GM12878 (cell line): ENCODE data around the gene POU4F1. TPM values are rescaled to one million over a fixed set of nuclear protein-coding genes. Genes with fewer than 3 reads are reported as not detected.

ENCODE experiments used
- ATAC-seq: fragments of 200-7000 bp; cut with Tn5 transposase; 3 replicates; pipeline ENCODE4 v1.9.1; 2020; ENCODE audit warnings: mild to moderate bottlenecking, moderate library complexity
- BruUV-seq: library from RNA; stranded (reverse); fragments of 400-500 nt; replicated peaks from 2 replicates; lab custom pipeline; 2021; lab: Mats Ljungman, UMichigan
- CTCF ChIA-PET: fragments of 300-600 bp; sonication (Branson Sonifier 250); formaldehyde crosslinking; extraction: SDS; loops from one replicate; lab custom pipeline; 2021; ENCODE audit warnings: inconsistent platforms; lab: Yijun Ruan, JAX
- POLR2A ChIA-PET: fragments of 350-600 bp; formaldehyde crosslinking; extraction: SDS; loops from one replicate; lab custom pipeline; 2021; ENCODE audit warnings: inconsistent platforms; lab: Charles Lee
- RAD21 ChIA-PET: fragments of 300-600 bp; sonication (Branson Sonifier 250); formaldehyde crosslinking; loops from one replicate; lab custom pipeline; 2023; ENCODE audit warnings: antibody characterized with exemption; ENCODE audit not compliant: unreplicated experiment; lab: Charles Lee
- SMC1A ChIA-PET: fragments of 300-600 bp; sonication (Branson Sonifier 250); formaldehyde crosslinking; loops from one replicate; lab custom pipeline; 2023; ENCODE audit not compliant: unreplicated experiment, uncharacterized antibody; lab: Charles Lee
- DNase-seq: peaks from one replicate; pipeline ENCODE4 v3.0.0-alpha.2; 2011; ENCODE audit warnings: low read depth, low spot score
- FAIRE-seq: peaks from 3 replicates; lab custom pipeline; 2011; peaks lifted over from hg19 to GRCh38; lab: Jason Lieb, UNC
- H2AFZ ChIP-seq: 2 replicates; pipeline ENCODE4 v1.6.0; 2011; ENCODE audit warnings: low read depth, low read length, control low read depth; ENCODE audit not compliant: control insufficient read depth
- H3K27ac ChIP-seq: 2 replicates; pipeline ENCODE4 v1.5.1; 2011; ENCODE audit warnings: control low read depth; ENCODE audit not compliant: control insufficient read depth, insufficient read depth
- H3K27me3 ChIP-seq, 2 experiments: replicated peaks in 1 of 2; 2 replicates each; pipeline versions ENCODE4 v1.6.0 to v1.6.1; 2011; ENCODE audit warnings: low read length in 1 of 2; ENCODE audit not compliant: control insufficient read depth in 2 of 2, insufficient read depth in 2 of 2
- H3K36me3 ChIP-seq, 2 experiments: 2 replicates each; pipeline ENCODE4 v1.5.1; 2011; ENCODE audit warnings: low read length in 1 of 2; ENCODE audit not compliant: control insufficient read depth in 2 of 2, insufficient read depth in 2 of 2
- H3K4me1 ChIP-seq: 2 replicates; pipeline ENCODE4 v1.6.1; 2011; ENCODE audit warnings: mild to moderate bottlenecking, low read length, moderate library complexity, mixed read lengths; ENCODE audit not compliant: control insufficient read depth, insufficient read depth
- H3K4me2 ChIP-seq: 2 replicates; pipeline ENCODE4 v1.6.0; 2011; ENCODE audit warnings: control low read depth; ENCODE audit not compliant: control insufficient read depth, insufficient read depth
- H3K4me3 ChIP-seq: fragments of 200-600 bp; sonication (generic); 2 replicates; pipeline ENCODE4 v1.5.1; 2016
- H3K79me2 ChIP-seq: 2 replicates; pipeline ENCODE4 v1.6.0; 2011; ENCODE audit warnings: low read length; ENCODE audit not compliant: control insufficient read depth, insufficient read depth
- H3K9ac ChIP-seq: 2 replicates; pipeline ENCODE4 v1.8.0; 2011; ENCODE audit warnings: low read length, control low read depth, mixed read lengths; ENCODE audit not compliant: control insufficient read depth, insufficient read depth
- H3K9me3 ChIP-seq: replicated peaks from 3 replicates; pipeline ENCODE4 v1.5.1; 2011; ENCODE audit warnings: mild to moderate bottlenecking, low read length; ENCODE audit not compliant: control insufficient read depth, insufficient read depth
- H4K20me1 ChIP-seq: 2 replicates; pipeline ENCODE4 v1.6.0; 2011; ENCODE audit not compliant: control insufficient read depth, insufficient read depth
- BHLHE40 ChIP-seq, 2 experiments: fragments of 450-650 bp in 1 of 2; IDR thresholded peaks; 2 replicates each; pipeline ENCODE4 v1.6.1; 2011 to 2017; ENCODE audit warnings: low read depth in 2 of 2, borderline replicate concordance in 1 of 2, improper control_type of control experiment in 1 of 2, low read length in 1 of 2, mild to moderate bottlenecking in 1 of 2
- CHD2 ChIP-seq: IDR thresholded peaks from 2 replicates; pipeline ENCODE4 v1.6.1; 2011; ENCODE audit warnings: low read depth, low read length, improper control_type of control experiment, borderline replicate concordance
- POLR2A ChIP-seq: IDR thresholded peaks from 2 replicates; pipeline ENCODE4 v1.6.1; 2011; ENCODE audit warnings: low read depth, mild to moderate bottlenecking, low read length
- RUNX3 ChIP-seq: IDR thresholded peaks from 2 replicates; pipeline ENCODE4 v1.6.1; 2012; ENCODE audit warnings: low read length, inconsistent platforms
- SREBF1 ChIP-seq: IDR thresholded peaks from 2 replicates; pipeline ENCODE4 v1.6.1; 2012; ENCODE audit warnings: mild to moderate bottlenecking, low read length
- SREBF2 ChIP-seq: IDR thresholded peaks from 2 replicates; pipeline ENCODE4 v1.6.1; 2012; ENCODE audit warnings: mild to moderate bottlenecking, low read length
- YY1 ChIP-seq: IDR thresholded peaks from 2 replicates; pipeline ENCODE4 v1.6.1; 2011; ENCODE audit warnings: low read depth, mild to moderate bottlenecking, low read length
- ZNF217 ChIP-seq: fragments of 450-650 bp; IDR thresholded peaks from 2 replicates; pipeline ENCODE4 v1.6.1; 2017; ENCODE audit warnings: antibody characterized with exemption, mild to moderate bottlenecking
- ZSCAN29 ChIP-seq: fragments of 450-650 bp; IDR thresholded peaks from 2 replicates; pipeline ENCODE4 v1.6.1; 2017; ENCODE audit warnings: mild to moderate bottlenecking, moderate library complexity
- WGBS: methylation state at CpG from one replicate; pipeline ENCODE4 v1.1.6; 2016; ENCODE audit warnings: low lambda C conversion rate; ENCODE audit not compliant: insufficient replicate concordance, insufficient coverage; ENCODE audit errors: missing lambda C conversion rate; 5-methylcytosine and 5-hydroxymethylcytosine counted together
- in situ Hi-C: fragments of 300-500 bp; cut with MboI; formaldehyde crosslinking; loops from 9 replicates; pipeline ENCODE4 v1.14.3; 2018; ENCODE audit warnings: mixed read lengths
- intact Hi-C: fragments of 100-400 bp; cut with micrococcal nuclease; formaldehyde crosslinking; loops from one replicate; pipeline ENCODE4 v1.14.2; 2022; ENCODE audit not compliant: unreplicated experiment
- polyA plus RNA-seq, 11 experiments: library from polyadenylated mRNA; depleted of rRNA in 4 of 11; unstranded in 6 of 11; stranded (reverse) in 5 of 11; fragments of >200 nt; fragmentation: Nextera tagmentation in 4 of 11; fragmentation: Illumina TruSeq in 1 of 11; extraction: Ambion mirVana in 4 of 11; extraction: Trizol in 1 of 11; gene quantifications; 1 replicate in 1 of 11; 2 replicates in 10 of 11; pipeline versions ENCODE4 v1.2.1 to v1.2.3, GENCODE V29; 2011 to 2016; ENCODE audit warnings: inconsistent platforms in 2 of 11, missing spikeins in 2 of 11, low read depth in 1 of 11
- total RNA-seq, 4 experiments: library from RNA; depleted of rRNA in 3 of 4; stranded (reverse); fragments of >200 nt in 3 of 4; fragmentation: Illumina TruSeq in 1 of 4; extraction: Trizol in 1 of 4; gene quantifications; 2 replicates each; pipeline versions ENCODE4 v1.2.1 to v1.2.3, GENCODE V29; 2013 to 2021
- TF ChIP-seq, protein P1 (sequence below): IDR thresholded peaks from 2 replicates; pipeline ENCODE4 v1.6.1; 2012; ENCODE audit warnings: mild to moderate bottlenecking, low read depth, low read length

POU4F1 gene
- total and polyA plus RNA-seq, 10 of the 15 experiments (the other 5 are each of a cell fraction or from before 2014, with no cell fraction given), result 0.01 to 0.14 (median 0.02) TPM; not detected in 5

- ChIA-PET CTCF (no interaction called here), SMC1A (interaction anchor here (0.5 kb wide), 1 partner anchor 62 kb away, joined by 3 read pairs; no protein-coding TSS in a partner anchor), POLR2A (no interaction called here), RAD21 (no interaction called here)
- H3K4me3 ChIP-seq, result no peak overlapping the region
- BruUV-seq, result no TSS peak
- intact Hi-C loops (loop anchor here (10.0 kb wide), 1 partner anchor 390 kb away; no protein-coding TSS in a partner anchor), in situ Hi-C loops (no loop called here)
- no peaks in the 10 kb centered on the region; the same call in 1 of the 2 replicates for H3K4me1 ChIP-seq
- FAIRE-seq, result no peak
- no peak overlapping the region for H3K9ac ChIP-seq
- no peaks in the 10 kb centered on the region for H3K79me2 ChIP-seq
- H3K27ac ChIP-seq, result no peak overlapping the region
- 7% methylated on average over 8 of the region's 8 CpGs for WGBS
- no peak for ATAC-seq
- TF ChIP-seq YY1 (no peak), CHD2 (no peak), POLR2A (no peak), BHLHE40 (IDR thresholded peaks at IDR 0.05; ENCODE audit: borderline replicate concordance in 1 of 2, low read depth in 2 of 2, low read length in 1 of 2) (no peak), ZNF217 (no peak), ZSCAN29 (no peak), RUNX3 (no peak), SREBF1 (no peak), SREBF2 (no peak)
- TF ChIP-seq, protein P1, sequence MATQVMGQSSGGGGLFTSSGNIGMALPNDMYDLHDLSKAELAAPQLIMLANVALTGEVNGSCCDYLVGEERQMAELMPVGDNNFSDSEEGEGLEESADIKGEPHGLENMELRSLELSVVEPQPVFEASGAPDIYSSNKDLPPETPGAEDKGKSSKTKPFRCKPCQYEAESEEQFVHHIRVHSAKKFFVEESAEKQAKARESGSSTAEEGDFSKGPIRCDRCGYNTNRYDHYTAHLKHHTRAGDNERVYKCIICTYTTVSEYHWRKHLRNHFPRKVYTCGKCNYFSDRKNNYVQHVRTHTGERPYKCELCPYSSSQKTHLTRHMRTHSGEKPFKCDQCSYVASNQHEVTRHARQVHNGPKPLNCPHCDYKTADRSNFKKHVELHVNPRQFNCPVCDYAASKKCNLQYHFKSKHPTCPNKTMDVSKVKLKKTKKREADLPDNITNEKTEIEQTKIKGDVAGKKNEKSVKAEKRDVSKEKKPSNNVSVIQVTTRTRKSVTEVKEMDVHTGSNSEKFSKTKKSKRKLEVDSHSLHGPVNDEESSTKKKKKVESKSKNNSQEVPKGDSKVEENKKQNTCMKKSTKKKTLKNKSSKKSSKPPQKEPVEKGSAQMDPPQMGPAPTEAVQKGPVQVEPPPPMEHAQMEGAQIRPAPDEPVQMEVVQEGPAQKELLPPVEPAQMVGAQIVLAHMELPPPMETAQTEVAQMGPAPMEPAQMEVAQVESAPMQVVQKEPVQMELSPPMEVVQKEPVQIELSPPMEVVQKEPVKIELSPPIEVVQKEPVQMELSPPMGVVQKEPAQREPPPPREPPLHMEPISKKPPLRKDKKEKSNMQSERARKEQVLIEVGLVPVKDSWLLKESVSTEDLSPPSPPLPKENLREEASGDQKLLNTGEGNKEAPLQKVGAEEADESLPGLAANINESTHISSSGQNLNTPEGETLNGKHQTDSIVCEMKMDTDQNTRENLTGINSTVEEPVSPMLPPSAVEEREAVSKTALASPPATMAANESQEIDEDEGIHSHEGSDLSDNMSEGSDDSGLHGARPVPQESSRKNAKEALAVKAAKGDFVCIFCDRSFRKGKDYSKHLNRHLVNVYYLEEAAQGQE, result no peak
- no peaks in the 10 kb centered on the region; the same call in 2 of the 3 replicates for H3K9me3 ChIP-seq
- H4K20me1 ChIP-seq, result no peaks in the 10 kb centered on the region
- DNase-seq, result no peak
- H2AFZ ChIP-seq, result no peak overlapping the region
- H3K36me3 ChIP-seq, result no peaks in the 10 kb centered on the region
- peaks cover 12 to 26% of the 10 kb centered on the region in 2 experiments for H3K27me3 ChIP-seq
- H3K4me2 ChIP-seq, result no peak overlapping the region
Observed at GRCh38 chr13:78594456-78594975, 8.8 kb downstream of the POU4F1 start.
